ES-I3 (cell line): Measurements from ENCODE around the gene HSD17B2.

Experiments used
- H3K36me3 ChIP-seq: 2 replicates; pipeline ENCODE4 v1.6.1; 2013; ENCODE audit warnings: mild to moderate bottlenecking, low read length, control low read depth, moderate library complexity; ENCODE audit not compliant: insufficient read depth
- H3K4me1 ChIP-seq: 2 replicates; pipeline ENCODE4 v1.6.1; 2013; ENCODE audit warnings: mild to moderate bottlenecking, control low read depth, low read length; ENCODE audit not compliant: insufficient read depth
- H3K9ac ChIP-seq: 2 replicates; pipeline ENCODE4 v1.6.1; 2013; ENCODE audit warnings: low read depth, mild to moderate bottlenecking, low read length, moderate library complexity
- H3K9me3 ChIP-seq: 2 replicates; pipeline ENCODE4 v1.6.1; 2013; ENCODE audit warnings: mild to moderate bottlenecking, low read length, moderate library complexity; ENCODE audit not compliant: control insufficient read depth, insufficient read depth

The HSD17B2 gene

GRCh38 chr16:82034981-82035612, at the start of gene HSD17B2:
HSD17B2 (plus strand) TSS chr16:82035253; CDS start chr16:82035425, 172 bp downstream.
- Histone ChIP-seq H3K4me1 (no peaks in the 10 kb centered on the region), H3K9me3 (no peaks in the 10 kb centered on the region), H3K36me3 (no peaks in the 10 kb centered on the region), H3K9ac (no peak within 1 kb of the TSS)

- no peak overlapping the region for H3K9ac ChIP-seq
These were observed 47.9 kb upstream of the HSD17B2 start for GRCh38 chr16:81987121-81987520.

GRCh38 chr16:81987706-81988105, 47.3 kb upstream of the HSD17B2 start:
- Histone ChIP-seq H3K9me3 (no peaks in the 10 kb centered on the region), H3K9ac (no peak overlapping the region), H3K36me3 (no peaks in the 10 kb centered on the region), H3K4me1 (no peaks in the 10 kb centered on the region)

More at GRCh38 chr16:81987121-81987520, 47.9 kb upstream of the HSD17B2 start:
- Histone ChIP-seq H3K36me3 (no peaks in the 10 kb centered on the region), H3K9me3 (no peaks in the 10 kb centered on the region), H3K4me1 (no peaks in the 10 kb centered on the region)

- peaks cover 6% of the 10 kb centered on the region; the same call in 1 of the 2 replicates for H3K4me1 ChIP-seq
- H3K9ac ChIP-seq = no peak overlapping the region
- H3K9me3 ChIP-seq = no peaks in the 10 kb centered on the region
- no peaks in the 10 kb centered on the region for H3K36me3 ChIP-seq
These were observed 42.2 kb upstream of the HSD17B2 start for GRCh38 chr16:81992859-81993258.

GRCh38 chr16:81994485-81994884, 40.6 kb upstream of the HSD17B2 start:
- peaks cover 6% of the 10 kb centered on the region; the same call in 1 of the 2 replicates for H3K4me1 ChIP-seq
- H3K9ac ChIP-seq = no peak overlapping the region
- no peaks in the 10 kb centered on the region for H3K36me3 ChIP-seq
- H3K9me3 ChIP-seq = no peaks in the 10 kb centered on the region

GRCh38 chr16:81995651-81996050, 39.4 kb upstream of the HSD17B2 start:
- Histone ChIP-seq H3K9ac (no peak overlapping the region), H3K9me3 (no peaks in the 10 kb centered on the region), H3K4me1 (peaks cover 6% of the 10 kb centered on the region; the same call in 1 of the 2 replicates), H3K36me3 (no peaks in the 10 kb centered on the region)

GRCh38 chr16:81996664-81997509, 38.2 kb upstream of the HSD17B2 start:
- Histone ChIP-seq H3K36me3 (no peaks in the 10 kb centered on the region), H3K9me3 (no peaks in the 10 kb centered on the region), H3K9ac (no peak overlapping the region), H3K4me1 (peaks cover 6% of the 10 kb centered on the region; the same call in 1 of the 2 replicates)

GRCh38 chr16:81997738-81998137, 37.3 kb upstream of the HSD17B2 start:
- H3K9me3 ChIP-seq = no peaks in the 10 kb centered on the region
- peaks cover 6% of the 10 kb centered on the region; the same call in 1 of the 2 replicates for H3K4me1 ChIP-seq
- no peak overlapping the region for H3K9ac ChIP-seq
- H3K36me3 ChIP-seq = no peaks in the 10 kb centered on the region

GRCh38 chr16:82002831-82003230, 32.2 kb upstream of the HSD17B2 start:
- Histone ChIP-seq H3K9me3 (no peaks in the 10 kb centered on the region; the same call in 1 of the 2 replicates), H3K36me3 (no peaks in the 10 kb centered on the region), H3K4me1 (no peaks in the 10 kb centered on the region), H3K9ac (no peak overlapping the region)

GRCh38 chr16:82004601-82005000, 30.5 kb upstream of the HSD17B2 start:
- Histone ChIP-seq H3K9ac (no peak overlapping the region), H3K36me3 (no peaks in the 10 kb centered on the region), H3K9me3 (peaks cover 3% of the 10 kb centered on the region), H3K4me1 (no peaks in the 10 kb centered on the region)

- no peaks in the 10 kb centered on the region for H3K36me3 ChIP-seq
- peaks cover 3% of the 10 kb centered on the region for H3K9me3 ChIP-seq
- H3K4me1 ChIP-seq = no peaks in the 10 kb centered on the region
- H3K9ac ChIP-seq = no peak overlapping the region
These were observed 29.8 kb upstream of the HSD17B2 start for GRCh38 chr16:82005027-82005830.

- Histone ChIP-seq H3K4me1 (no peaks in the 10 kb centered on the region), H3K9me3 (peaks cover 7% of the 10 kb centered on the region), H3K36me3 (no peaks in the 10 kb centered on the region), H3K9ac (no peak overlapping the region)
These were observed 29.0 kb upstream of the HSD17B2 start for GRCh38 chr16:82006036-82006435.

GRCh38 chr16:82007189-82007588, 27.9 kb upstream of the HSD17B2 start:
- Histone ChIP-seq H3K36me3 (no peaks in the 10 kb centered on the region), H3K9me3 (peaks cover 8% of the 10 kb centered on the region), H3K9ac (no peak overlapping the region), H3K4me1 (no peaks in the 10 kb centered on the region)

GRCh38 chr16:82008957-82009592, 26.0 kb upstream of the HSD17B2 start:
- Histone ChIP-seq H3K9me3 (peaks cover 8% of the 10 kb centered on the region), H3K4me1 (no peaks in the 10 kb centered on the region), H3K9ac (no peak overlapping the region), H3K36me3 (no peaks in the 10 kb centered on the region)
